Umbilical cord (tissue), 2 donors: ENCODE results near the gene CAMK2D. TPM values are rescaled to one million over a fixed set of nuclear protein-coding genes. Genes with fewer than 3 reads are reported as not detected.

ENCODE experiments used
- DNase-seq: peaks from one replicate; pipeline ENCODE4 v3.0.0-alpha.2; 2015; ENCODE audit warnings: low spot score
- total RNA-seq: library from RNA; depleted of rRNA; stranded (reverse); fragments of >200 nt; gene quantifications from one replicate; pipeline ENCODE4 v1.2.3, GENCODE V29; 2014; ENCODE audit warnings: low replicate concordance; ENCODE audit not compliant: insufficient read depth

CAMK2D gene
- total RNA-seq, 1 donor from 2014 or later = 129 TPM

DNA sequence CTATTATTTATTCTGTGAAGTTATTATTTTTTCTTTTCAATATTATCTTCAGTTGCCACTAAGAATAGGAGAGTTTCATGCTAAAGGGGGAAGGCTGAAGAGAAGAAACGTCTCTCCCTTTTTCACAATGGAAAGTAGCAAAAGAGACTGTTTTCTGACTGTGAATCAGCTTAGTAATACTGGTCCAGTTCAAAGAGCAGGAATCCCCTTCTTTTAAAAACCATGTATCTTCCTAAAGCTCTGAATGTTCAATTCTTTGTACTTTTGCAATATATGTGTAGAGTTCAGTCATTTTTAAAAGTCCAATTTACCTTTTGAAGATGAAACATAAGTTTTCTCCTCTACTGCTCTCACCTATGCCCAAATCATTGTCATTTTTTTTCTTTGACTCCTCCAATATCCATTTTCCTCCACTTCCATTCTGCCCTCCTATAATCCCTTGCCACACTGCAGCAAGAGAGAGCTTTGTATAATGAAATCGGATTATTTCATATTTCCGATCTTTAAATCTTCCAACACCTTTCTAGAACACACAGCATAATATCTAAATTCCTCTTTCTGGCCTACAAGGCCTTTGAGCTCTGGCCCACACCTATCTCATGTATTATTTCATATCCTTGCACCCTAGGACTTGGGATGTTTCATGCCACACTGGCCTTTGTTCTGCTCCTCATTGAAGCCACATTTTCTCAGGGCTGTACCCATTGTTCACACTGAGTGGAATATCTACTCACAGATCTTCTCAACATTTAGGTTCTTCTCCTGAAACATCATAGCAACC lies 195.3 kb downstream of the CAMK2D start:
- DNase-seq = no peak

DNA sequence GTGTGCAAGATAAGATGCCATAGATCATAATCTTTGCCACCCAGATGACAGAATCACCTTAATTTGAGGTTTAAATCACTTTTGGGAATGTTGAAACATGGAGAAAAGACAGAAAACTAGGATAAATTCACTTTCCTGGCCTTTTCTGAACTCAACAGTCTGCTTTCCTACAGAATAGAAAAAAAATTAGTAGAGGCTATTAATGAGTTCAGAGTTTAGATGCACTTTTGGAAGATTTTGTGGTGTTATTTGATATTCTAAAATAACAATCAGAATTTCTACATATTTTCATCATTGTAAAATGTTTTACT lies 195.9 kb downstream of the CAMK2D start:
- DNase-seq = no peak

DNA sequence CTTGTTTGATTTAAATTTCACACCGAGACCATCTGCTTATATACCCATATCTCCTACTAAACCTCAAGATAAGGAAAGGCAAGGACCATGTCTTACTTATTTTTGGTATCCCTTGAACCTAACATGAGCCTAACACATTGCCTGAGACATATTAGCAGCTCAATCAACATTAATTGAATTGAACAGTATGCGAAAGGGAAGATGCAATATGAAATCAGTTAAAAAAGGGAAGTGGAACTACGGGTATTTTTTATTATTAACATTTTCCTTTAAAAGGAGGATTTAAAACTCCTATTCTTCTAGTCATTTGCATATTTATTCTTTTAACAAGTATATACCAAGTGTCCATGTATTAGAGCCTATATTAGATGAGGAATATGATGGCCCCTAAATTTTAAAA lies 197.0 kb downstream of the CAMK2D start:
- DNase-seq = no peak

DNA sequence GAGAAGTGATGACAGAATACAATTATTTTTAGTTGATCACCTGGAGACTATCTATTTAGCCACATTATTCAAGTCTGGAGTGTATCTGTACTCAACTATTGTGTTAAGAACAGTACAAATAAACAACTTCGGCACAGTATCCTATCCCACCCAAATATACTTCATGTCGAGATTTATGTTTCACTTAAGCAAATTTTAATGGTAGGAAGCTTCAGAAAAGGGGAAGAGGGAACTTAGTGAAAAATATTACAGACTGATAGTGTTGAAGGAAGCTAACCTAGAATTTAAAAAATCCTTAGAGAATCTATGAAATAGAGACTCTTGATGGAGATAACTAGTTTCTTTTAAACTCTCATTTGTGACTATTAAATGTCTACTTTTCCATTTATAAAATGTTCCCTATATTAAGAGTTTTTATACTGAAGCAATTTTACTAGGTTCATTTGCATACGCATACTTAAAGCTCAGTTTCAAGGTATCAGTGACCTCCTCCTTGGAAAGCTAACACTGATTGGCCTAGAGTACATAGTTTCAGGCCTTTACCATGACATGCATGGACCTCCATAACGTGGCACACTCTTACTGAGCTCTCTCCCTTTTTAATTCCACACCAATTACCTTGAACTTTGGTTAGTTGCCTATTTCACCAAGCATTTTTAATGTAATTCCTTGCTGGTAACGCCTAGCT lies 197.7 kb downstream of the CAMK2D start:
- no peak for DNase-seq

DNA sequence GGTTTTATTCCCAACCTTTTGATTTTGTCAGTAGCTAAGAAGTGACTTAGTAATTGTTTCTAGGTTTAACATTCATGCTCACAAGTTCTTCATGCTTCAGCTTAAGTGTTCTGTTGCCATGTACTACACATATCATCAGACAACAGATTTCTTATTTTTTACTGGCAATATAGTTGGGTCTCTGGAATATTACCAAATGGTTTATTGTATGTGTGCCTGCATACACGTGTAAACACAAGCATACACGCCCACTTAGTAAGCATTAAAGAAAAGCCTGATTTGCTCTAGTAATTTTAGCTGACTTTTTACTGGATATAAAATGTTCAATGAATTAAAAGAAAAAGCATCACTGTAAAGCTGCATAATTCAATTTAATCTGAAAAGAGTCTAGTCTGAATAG lies 199.8 kb downstream of the CAMK2D start:
- no peak for DNase-seq

DNA sequence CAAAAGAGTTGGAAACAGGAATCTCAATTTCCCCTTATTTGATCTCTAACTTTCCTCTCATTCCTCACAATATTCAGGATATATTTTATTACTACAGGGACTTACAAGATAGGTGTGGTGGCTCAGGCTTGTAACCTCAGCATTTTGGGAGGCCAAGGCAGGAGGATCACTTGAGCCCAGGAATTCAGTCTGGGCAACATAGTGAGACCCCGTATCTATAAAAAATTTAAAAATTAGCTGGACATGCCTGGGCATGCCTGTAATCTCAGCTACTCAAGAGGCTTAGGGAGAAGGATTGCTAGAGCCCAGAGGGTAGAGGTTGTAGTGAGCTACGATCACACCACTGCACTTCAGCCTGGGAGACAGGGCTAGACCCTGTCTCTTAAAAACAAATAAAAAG lies 200.4 kb downstream of the CAMK2D start:
- no peak for DNase-seq

DNA sequence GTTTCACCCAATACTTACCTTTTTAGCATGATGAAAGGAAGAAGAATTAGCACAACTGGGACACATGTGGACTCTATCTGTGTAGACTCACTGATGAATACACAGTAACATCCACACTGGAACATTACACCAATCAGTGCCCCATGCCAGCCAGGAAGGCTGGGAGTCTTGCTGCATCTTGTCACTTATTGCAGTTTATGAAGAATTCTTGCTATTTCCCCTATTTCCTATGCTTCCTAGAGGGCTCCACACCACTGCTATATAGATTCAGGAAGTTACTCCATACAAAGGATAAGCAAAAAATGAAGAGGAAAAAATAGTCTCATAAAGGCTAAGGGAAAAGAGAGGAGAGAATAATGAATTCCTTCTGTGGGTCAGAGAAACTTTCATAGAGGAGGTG lies 201.0 kb downstream of the CAMK2D start:
- DNase-seq = peak; percentile 17

DNA sequence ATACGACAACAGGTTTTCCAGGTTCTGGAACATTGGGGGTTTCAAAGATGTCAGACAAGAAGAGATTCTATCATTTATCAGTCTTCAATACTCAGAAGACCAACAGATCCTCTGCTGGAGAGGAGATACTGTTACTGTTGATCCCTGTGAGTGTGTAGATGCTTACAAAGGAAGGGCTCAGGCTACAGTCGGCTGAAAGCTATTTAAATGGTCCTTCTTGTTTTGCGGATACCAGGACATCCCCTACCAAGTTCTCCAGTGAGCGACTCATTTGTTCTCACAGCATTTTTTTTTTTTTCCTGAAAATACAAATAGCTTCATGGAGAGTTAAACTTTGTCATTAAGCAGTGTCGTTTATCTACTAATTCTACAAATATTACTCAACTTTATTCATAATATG lies 201.6 kb downstream of the CAMK2D start:
- no peak for DNase-seq

DNA sequence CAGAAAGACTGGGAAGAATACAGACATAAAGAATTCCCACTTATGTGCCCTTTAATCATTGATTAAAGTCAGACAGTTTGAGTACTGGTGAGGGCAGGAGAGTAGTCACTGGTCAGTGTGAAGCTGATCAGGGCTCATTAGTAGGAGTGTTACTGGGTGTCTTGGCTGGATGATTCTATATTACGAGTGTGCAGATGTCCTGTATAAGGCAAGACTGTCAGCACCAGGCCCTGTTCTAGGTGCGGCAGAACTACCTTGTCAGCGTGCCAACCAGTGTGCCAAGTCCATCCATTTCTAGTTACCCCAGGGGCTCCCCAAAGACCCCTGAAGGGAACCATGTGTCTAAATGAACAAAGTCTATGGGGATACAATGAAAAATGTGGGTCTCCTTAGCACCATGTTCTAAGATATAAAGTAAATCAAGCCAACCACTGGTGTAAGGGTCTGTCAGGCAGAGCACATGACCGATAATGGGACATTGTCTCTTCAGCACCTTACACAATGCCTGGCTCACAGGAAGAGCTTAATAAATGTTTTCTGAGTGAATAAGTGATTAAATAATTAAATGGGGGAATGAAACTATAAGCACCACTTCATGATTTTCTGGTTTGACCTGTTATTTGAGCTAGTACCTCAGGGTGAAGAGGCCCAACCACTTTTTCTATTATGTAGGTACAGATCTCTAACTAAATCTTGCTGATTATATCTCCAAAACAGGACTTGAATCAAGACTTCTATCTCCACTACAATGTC lies 205.0 kb downstream of the CAMK2D start:
- DNase-seq = peak; percentile 21

DNA sequence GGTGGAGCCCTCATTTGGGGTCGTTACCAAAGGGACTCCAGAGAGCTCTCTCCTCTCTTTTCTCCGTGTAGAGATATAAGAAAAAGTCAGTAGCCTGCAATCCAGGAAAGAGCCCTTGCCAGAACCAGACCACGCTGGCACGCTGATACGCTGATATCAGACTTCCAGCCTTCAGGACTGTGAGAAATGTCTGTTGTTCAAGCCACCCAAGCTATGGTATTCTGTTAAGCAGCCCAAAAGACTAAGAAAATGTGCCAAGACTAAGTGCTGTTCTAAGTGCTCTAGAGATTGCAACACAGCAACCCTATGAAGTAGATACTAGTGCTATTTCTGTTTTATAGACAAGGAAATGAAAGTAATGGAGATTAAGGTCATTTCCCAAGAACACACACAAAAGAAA lies 205.7 kb downstream of the CAMK2D start:
- peak; percentile 28 for DNase-seq

DNA sequence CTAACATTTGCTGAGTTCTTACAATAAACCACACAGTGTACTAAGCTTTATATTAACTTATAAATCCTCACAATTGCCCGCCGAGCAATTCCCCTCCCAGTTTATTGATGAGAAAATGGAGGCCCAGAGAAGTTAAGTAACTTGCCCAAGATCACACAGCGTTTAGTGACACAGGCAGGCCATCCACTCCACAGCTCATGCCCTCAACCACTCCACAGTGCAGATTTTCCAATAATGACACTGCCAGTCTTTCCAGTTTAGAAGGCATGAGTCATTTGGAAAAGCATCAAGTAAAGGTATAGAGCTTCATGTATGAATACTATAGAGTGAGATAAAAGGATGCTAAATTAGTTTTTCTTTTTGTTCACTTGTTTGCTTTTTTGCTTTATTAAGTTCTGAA lies 208.5 kb downstream of the CAMK2D start:
- no peak for DNase-seq

DNA sequence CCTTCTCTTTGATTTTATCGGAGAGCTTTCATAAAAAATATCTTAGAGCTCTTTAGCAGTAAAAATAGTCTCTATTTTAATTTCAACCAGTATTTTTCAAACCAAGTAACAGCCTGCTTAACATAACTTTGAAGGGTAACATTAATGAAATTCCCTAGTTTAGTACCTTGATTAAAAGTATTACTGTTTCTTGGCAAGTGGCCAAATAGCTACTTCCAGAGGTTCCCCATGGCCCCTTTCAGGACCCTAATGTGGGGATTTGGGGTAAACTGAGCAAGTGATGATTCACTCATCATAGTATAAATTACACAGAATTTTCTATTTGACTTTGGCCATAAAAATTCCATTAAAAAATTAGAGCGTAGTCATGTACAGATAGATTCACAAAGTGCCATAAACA lies 211.0 kb downstream of the CAMK2D start:
- no peak for DNase-seq

DNA sequence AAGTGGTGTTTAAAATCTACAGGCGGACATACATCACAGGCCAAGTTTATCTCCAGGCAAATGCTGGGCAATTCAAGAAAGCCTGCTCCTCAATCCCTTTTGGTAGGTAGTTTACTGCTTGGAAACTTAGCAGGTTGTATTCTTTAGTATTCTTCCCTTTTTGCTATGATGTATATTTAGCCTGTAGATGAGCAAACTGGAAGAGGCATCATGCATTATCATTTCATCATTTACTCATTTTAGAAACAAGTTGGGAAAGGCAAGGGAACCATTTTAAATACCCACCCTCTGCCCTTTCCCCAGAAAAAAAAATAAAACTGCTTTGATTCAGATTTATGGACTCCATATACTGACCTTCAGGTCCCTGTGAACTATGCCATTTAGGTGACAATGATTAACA lies 213.2 kb downstream of the CAMK2D start:
- DNase-seq = no peak

DNA sequence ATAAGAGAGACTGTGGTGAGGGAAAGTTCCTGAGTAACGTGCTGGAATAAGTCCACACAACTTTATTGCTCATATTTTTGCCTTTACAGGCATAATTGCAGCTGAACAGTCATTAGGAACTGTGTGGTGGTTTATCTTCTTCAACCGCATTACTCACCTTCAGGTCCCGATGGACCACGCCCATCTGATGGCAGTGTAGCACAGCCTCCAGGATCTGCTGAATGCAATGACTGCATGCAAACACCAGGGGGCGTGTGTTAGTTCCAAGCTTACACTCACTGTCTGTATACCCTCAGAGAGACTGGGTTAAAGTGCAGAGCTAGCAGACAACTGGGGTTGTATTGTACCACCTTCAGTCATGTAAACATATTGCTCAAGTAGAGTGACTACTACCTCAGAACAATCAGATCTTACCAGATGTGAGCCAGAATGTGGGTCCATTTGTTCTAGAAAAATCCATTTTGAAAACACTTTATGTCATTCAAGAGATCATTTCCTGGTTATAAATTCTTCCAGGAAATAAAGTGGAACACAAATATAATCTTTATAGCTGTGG lies 214.0 kb downstream of the CAMK2D start:
- peak; percentile 89 for DNase-seq

DNA sequence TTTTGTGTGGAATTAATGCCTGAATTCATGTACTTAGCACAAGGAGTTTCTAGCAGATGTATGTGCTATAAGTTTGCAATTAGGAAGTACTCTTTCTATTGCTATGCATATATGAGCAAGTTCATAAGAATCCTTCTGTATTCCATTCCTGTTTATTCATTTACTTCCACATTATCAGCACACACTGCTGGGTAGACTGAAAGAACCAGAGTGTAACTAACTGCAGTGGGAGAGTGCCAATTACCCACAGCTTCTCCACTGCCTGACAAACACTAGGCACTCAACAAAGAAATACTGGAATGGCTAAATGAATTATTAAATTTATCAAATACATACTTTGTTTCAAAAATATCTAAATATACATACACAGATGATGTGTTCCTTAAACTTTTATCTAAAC lies 219.6 kb downstream of the CAMK2D start:
- DNase-seq = no peak

DNA sequence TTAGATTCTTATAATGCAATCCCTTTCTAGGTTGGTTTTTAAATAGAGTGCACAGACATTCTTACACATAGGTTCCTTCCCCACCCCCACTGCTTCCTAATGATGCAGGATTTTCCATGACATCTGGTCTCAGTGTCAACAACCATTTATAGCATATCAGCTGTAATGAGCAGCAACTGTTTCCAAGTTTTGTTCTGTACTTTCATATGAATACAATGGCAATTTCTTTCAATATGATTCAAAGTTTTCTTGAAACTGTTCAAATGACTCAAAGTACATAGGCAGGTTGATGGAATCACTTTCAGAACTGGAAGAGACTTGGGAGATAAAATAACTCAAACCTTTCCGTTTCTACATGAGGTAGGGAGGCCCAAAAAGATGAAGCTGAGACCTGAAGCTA lies 220.7 kb downstream of the CAMK2D start:
- no peak for DNase-seq

DNA sequence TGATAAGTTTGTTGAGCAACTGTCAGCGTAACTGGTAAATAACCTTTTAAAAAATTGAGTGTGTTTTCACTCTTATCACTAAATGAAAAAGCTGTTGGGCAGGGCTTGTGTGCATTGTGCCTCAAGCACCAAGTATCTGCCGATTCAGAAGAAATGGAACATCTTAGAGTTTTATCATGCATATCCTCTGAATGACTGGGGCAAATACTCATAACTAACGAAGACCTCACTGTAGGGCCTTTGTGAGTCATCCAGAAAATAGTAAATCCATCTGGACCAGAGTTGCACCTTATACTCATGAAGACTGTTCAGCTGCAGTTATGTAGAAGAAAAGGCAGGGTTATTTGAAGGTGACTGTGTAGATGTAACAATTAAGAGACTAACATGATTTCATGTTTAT lies 222.1 kb downstream of the CAMK2D start:
- DNase-seq = no peak

DNA sequence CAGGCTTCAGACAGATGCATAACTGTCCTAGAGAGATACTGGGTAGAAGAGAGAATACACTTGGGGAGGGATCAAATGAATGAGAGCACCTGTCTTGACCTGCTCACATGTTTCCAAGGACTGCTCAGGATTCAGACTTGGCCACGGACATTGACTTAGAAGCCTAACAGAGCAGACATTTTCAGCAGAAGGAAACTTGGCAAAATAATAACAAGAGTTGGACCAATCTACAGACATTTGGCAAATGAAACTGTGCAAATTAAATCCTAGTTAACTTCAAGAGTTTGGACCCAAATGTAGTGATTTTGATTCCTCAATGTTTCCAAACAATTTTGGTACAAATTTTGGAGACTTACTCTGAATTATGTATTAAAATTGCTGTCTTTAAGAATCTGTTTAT lies 223.9 kb downstream of the CAMK2D start:
- no peak for DNase-seq

DNA sequence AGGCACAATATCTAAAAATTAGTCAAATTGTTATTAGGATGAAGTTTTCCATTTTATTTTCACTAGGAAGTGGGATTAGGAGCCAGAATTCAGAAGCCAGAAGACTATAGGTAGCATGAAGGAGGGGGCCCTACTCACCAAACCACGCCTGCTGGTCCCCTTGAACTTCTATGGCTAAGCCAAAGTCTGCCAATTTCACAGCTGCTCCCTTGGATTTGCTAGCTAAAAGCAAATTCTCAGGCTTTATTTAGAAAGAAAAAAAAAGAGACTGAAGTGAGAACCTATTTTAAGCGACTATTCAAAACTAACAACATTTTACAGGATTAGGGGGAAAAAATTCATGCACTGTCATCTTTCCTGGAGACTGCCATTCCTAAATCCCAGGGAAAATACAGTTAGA lies 224.3 kb downstream of the CAMK2D start:
- no peak for DNase-seq

DNA sequence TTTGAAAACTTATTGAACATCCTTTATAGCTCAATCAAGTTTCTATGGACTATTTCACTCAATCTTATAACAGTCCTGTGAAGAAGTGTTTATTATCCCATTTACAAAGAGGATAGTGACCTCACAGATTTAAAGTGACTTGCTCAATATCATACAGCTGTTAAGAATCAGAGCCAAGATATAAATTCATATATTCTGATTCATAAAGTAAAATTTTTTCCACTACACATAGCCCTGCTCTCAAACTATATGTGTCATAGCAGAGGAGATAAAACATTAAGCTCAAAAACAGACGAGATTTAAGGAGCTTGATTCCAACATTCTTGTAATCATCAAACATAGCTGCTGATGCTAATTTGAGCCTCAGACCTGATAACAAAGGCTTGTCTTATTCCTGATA lies 226.8 kb downstream of the CAMK2D start:
- DNase-seq = peak; percentile 88

DNA sequence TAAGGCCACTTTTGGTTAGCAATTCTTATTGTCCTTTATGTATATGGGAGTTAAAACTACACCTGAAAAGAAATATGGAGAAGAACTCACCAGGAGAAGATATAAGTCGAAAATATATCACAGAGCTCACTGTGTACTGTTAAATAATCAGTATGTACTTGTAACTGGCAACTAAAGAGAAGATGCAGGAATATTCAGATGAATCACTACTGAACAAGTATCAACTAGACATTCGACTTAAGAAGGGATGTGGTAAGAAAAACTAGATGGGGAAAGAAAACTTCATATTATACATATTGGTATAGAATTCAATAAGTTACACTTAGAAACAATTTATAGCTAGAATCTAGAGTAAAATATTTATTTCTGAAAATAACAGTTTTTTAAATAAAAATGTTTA lies 230.0 kb downstream of the CAMK2D start:
- no peak for DNase-seq

DNA sequence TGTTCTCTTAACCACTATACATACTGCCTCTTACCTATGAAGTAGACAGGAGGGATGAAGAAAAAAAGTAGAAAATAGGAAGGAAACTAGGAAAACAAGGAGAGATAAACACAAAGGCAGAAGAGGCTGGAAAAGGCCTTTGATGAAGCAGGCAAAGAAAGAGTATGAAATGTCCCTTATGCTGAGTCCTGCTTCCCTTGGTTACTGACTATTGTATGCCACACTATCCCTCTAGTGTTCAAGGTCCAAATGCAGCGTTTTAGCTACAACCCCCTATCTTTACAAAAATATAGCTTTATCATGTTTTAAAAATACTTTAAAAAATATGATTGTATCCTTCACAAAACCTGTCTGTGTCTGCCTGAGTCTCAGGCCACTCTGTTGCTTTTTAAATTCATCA lies 233.1 kb downstream of the CAMK2D start:
- DNase-seq = no peak

DNA sequence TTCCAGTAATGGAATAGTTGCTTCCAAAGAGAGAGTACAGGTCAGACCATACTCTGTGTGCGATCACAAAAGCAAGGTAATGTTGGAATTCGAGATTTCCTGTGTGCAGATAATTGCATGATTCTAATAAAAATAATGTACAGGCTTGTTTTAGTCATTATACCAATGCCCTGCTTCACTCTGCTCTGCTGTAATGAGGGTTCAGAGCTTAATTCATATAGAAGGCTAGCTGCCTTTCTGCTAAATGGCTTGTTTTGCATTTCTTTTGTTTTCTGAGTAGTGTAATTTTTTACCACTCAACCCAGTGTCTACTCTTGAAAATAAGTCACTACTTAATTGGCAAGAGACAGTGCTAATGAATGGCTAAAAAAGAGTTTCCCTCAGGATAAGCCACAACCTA lies 236.0 kb downstream of the CAMK2D start:
- no peak for DNase-seq
